Ishikawa (cell line): ENCODE measurements around the gene CCDC8.

ENCODE experiments used
- EP300 ChIP-seq: IDR thresholded peaks from 2 replicates; pipeline ENCODE4 v1.6.1; 2012; ENCODE audit warnings: borderline replicate concordance
- FOXM1 ChIP-seq: IDR thresholded peaks from 2 replicates; pipeline ENCODE4 v1.6.1; 2012; ENCODE audit warnings: low read depth, borderline replicate concordance
- TCF12 ChIP-seq: IDR thresholded peaks from 2 replicates; pipeline ENCODE4 v1.6.1; 2012; ENCODE audit warnings: low read depth
- YY1 ChIP-seq: IDR thresholded peaks from 2 replicates; pipeline ENCODE4 v1.6.1; 2012; ENCODE audit warnings: low read depth
- ZBTB7A ChIP-seq: IDR thresholded peaks from 2 replicates; pipeline ENCODE4 v1.6.1; 2012; ENCODE audit warnings: low read depth
- TF ChIP-seq, protein P1 (sequence below): IDR thresholded peaks from 2 replicates; pipeline ENCODE4 v1.6.1; 2012
- TF ChIP-seq, protein P2 (sequence below): IDR thresholded peaks from 2 replicates; pipeline ENCODE4 v1.6.1; 2012; ENCODE audit warnings: low read depth, mild to moderate bottlenecking
- TF ChIP-seq, protein P3 (sequence below): IDR thresholded peaks from 2 replicates; pipeline ENCODE4 v1.6.1; 2012

DNA sequence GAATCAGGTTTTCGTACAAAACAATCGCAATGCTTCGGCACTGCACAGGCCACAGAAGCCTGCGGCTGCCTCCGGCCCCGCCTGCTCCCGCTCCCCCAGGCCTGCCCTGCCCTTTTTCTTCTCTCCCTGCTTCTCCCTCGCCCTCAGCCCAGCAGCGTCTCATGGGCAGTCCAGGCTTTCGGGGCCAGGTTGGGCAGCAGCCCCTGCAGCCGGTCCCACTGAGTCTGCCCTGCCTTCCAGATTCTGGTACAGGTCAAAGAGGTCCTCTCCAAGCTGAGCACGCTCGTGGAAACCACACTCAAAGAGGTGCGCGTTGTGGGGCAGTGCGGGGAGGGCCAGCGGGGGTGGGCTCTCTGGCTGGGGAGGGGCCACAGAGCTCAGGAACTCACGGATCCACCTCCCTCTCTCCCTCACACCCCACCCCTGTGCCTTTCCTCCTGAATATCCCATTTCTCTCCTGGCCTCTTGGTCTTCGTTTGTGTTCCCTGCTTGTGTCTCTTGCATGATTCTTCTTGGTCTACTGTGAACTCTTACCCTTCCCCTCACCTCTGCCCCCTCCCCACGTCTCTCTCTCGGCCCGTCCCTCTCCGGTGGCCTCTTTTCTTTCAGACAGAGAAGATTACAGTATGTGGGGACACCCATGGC is 30.1 kb downstream of the CCDC8 start:
- TF ChIP-seq, protein P1, sequence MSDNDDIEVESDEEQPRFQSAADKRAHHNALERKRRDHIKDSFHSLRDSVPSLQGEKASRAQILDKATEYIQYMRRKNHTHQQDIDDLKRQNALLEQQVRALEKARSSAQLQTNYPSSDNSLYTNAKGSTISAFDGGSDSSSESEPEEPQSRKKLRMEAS: no peak
- no peak for TF ChIP-seq YY1
- TF ChIP-seq, protein P2, sequence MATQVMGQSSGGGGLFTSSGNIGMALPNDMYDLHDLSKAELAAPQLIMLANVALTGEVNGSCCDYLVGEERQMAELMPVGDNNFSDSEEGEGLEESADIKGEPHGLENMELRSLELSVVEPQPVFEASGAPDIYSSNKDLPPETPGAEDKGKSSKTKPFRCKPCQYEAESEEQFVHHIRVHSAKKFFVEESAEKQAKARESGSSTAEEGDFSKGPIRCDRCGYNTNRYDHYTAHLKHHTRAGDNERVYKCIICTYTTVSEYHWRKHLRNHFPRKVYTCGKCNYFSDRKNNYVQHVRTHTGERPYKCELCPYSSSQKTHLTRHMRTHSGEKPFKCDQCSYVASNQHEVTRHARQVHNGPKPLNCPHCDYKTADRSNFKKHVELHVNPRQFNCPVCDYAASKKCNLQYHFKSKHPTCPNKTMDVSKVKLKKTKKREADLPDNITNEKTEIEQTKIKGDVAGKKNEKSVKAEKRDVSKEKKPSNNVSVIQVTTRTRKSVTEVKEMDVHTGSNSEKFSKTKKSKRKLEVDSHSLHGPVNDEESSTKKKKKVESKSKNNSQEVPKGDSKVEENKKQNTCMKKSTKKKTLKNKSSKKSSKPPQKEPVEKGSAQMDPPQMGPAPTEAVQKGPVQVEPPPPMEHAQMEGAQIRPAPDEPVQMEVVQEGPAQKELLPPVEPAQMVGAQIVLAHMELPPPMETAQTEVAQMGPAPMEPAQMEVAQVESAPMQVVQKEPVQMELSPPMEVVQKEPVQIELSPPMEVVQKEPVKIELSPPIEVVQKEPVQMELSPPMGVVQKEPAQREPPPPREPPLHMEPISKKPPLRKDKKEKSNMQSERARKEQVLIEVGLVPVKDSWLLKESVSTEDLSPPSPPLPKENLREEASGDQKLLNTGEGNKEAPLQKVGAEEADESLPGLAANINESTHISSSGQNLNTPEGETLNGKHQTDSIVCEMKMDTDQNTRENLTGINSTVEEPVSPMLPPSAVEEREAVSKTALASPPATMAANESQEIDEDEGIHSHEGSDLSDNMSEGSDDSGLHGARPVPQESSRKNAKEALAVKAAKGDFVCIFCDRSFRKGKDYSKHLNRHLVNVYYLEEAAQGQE: no peak
- TF ChIP-seq ZBTB7A: no peak
- no peak for TF ChIP-seq EP300
- TF ChIP-seq FOXM1: no peak
- no peak for TF ChIP-seq TCF12
- TF ChIP-seq, protein P3, sequence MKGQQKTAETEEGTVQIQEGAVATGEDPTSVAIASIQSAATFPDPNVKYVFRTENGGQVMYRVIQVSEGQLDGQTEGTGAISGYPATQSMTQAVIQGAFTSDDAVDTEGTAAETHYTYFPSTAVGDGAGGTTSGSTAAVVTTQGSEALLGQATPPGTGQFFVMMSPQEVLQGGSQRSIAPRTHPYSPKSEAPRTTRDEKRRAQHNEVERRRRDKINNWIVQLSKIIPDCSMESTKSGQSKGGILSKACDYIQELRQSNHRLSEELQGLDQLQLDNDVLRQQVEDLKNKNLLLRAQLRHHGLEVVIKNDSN: no peak
